Measurements from ENCODE around the gene PTPRZ1. TPM values are rescaled to one million over a fixed set of nuclear protein-coding genes. Genes with fewer than 3 reads are reported as not detected.

The PTPRZ1 gene
- total and polyA plus RNA-seq, 2 of the 4 experiments (the other 2 are of a cell fraction): not detected

DNA sequence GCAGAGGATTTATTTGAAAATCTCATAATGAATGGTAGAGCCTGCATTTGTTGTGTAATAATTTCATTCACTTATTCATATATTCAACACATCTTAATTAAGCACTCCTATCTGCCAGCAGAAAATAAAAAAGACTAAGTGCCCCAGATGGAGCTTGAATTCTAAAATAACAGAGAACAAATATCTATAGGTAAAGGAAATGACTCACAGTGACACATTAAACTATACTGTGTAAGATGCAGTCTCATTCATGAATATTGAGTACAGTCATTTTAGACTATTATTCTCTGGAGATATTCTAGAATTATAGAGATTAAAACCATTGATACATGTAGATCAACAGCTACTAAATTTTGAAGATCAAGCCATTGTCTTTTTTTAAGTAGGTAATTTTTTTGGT, 72.1 kb downstream of the PTPRZ1 start:
- Histone ChIP-seq H3K4me3 (ENCODE audit: insufficient read depth, low read depth, low read length) (no peak overlapping the region), H4K20me1 (ENCODE audit: insufficient read depth, low read length) (no peaks in the 10 kb centered on the region), H4K5ac (ENCODE audit: low read depth, low read length) (no peak overlapping the region), H2BK15ac (ENCODE audit: low read depth, low read length) (no peak overlapping the region), H3K27ac (ENCODE audit: insufficient read depth, low read length) (no peak overlapping the region), H3K27me3 (ENCODE audit: control insufficient read depth, insufficient read depth, low read length) (no peaks in the 10 kb centered on the region), H2AK5ac (ENCODE audit: low read depth, low read length) (no peak overlapping the region), H2BK120ac (ENCODE audit: low read depth, low read length) (no peak overlapping the region), H4K8ac (ENCODE audit: low read depth in 2 of 2, low read length in 2 of 2) (no peak overlapping the region), H3K4me2 (ENCODE audit: low read depth, low read length) (no peak overlapping the region), H3K36me3 (ENCODE audit: control insufficient read depth, insufficient read depth, low read length) (no peaks in the 10 kb centered on the region), H2AFZ (replicated peaks; ENCODE audit: low read length, poor library complexity) (no peak overlapping the region), H3K9me3 (ENCODE audit: control insufficient read depth, insufficient read depth, low read length) (no peaks in the 10 kb centered on the region), H2BK20ac (ENCODE audit: low read depth, low read length) (no peak overlapping the region), H4K91ac (ENCODE audit: insufficient read depth, low read depth, low read length) (no peak overlapping the region), H3K18ac (ENCODE audit: low read depth, low read length) (no peak overlapping the region), H3K79me1 (ENCODE audit: low read depth in 1 of 2, low read length in 2 of 2) (no peaks in the 10 kb centered on the region), H2AK9ac (replicated peaks; ENCODE audit: low read depth, low read length, poor library complexity) (no peak overlapping the region), H3K9ac (ENCODE audit: low read depth, low read length) (no peak overlapping the region), H3K14ac (replicated peaks; ENCODE audit: low read depth, low read length) (no peak overlapping the region), H3K9me1 (ENCODE audit: insufficient read depth, low read length) (no peaks in the 10 kb centered on the region), H3K23ac (ENCODE audit: low read depth, low read length) (no peak overlapping the region), H2BK5ac (ENCODE audit: low read depth, low read length, poor library complexity, severe bottlenecking) (no peak overlapping the region), H3K4ac (ENCODE audit: low read depth, low read length) (no peak overlapping the region), H3K56ac (ENCODE audit: extremely low read depth, insufficient read depth, low read length) (no peak overlapping the region), H3K4me1 (ENCODE audit: control insufficient read depth, insufficient read depth, low read length) (no peaks in the 10 kb centered on the region)
- no TSS peak for BruUV-seq (replicated peaks)
- TF ChIP-seq NFE2L2 (IDR thresholded peaks at IDR 0.05; ENCODE audit: low read depth, low read length): no peak
- TF ChIP-seq SMC3 (IDR thresholded peaks at IDR 0.05; ENCODE audit: low read depth, low read length): no peak
- no peak for TF ChIP-seq FOS (IDR thresholded peaks at IDR 0.05; ENCODE audit: low read depth, low read length)
- TF ChIP-seq, protein P1, sequence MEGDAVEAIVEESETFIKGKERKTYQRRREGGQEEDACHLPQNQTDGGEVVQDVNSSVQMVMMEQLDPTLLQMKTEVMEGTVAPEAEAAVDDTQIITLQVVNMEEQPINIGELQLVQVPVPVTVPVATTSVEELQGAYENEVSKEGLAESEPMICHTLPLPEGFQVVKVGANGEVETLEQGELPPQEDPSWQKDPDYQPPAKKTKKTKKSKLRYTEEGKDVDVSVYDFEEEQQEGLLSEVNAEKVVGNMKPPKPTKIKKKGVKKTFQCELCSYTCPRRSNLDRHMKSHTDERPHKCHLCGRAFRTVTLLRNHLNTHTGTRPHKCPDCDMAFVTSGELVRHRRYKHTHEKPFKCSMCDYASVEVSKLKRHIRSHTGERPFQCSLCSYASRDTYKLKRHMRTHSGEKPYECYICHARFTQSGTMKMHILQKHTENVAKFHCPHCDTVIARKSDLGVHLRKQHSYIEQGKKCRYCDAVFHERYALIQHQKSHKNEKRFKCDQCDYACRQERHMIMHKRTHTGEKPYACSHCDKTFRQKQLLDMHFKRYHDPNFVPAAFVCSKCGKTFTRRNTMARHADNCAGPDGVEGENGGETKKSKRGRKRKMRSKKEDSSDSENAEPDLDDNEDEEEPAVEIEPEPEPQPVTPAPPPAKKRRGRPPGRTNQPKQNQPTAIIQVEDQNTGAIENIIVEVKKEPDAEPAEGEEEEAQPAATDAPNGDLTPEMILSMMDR (conservative IDR thresholded peaks at IDR 0.05; ENCODE audit: low read depth, low read length): no peak
- TF ChIP-seq BHLHE40 (IDR thresholded peaks at IDR 0.05; ENCODE audit: low read depth, low read length): no peak
- TF ChIP-seq RFX5 (IDR thresholded peaks at IDR 0.05; ENCODE audit: low read depth, low read length): no peak
- no peak for TF ChIP-seq MAZ (IDR thresholded peaks at IDR 0.05; ENCODE audit: borderline replicate concordance, low read depth, low read length)
- no peak for TF ChIP-seq RAD21 (IDR thresholded peaks at IDR 0.05; ENCODE audit: low read length)
- no peak for TF ChIP-seq MXI1 (IDR thresholded peaks at IDR 0.05; ENCODE audit: borderline replicate concordance, low read depth, low read length)
- no peak for TF ChIP-seq RCOR1 (IDR thresholded peaks at IDR 0.05; ENCODE audit: insufficient replicate concordance, low read length)
- TF ChIP-seq MAFK (IDR thresholded peaks at IDR 0.05; ENCODE audit: low read depth, low read length): no peak
- TF ChIP-seq CHD1 (IDR thresholded peaks at IDR 0.05; ENCODE audit: low read depth, low read length): no peak
- TF ChIP-seq CEBPB (IDR thresholded peaks at IDR 0.05; ENCODE audit: low read depth, low read length): no peak
- no peak for TF ChIP-seq POLR2A (IDR thresholded peaks at IDR 0.05; ENCODE audit: low read depth, low read length)
- TF ChIP-seq, protein P2, sequence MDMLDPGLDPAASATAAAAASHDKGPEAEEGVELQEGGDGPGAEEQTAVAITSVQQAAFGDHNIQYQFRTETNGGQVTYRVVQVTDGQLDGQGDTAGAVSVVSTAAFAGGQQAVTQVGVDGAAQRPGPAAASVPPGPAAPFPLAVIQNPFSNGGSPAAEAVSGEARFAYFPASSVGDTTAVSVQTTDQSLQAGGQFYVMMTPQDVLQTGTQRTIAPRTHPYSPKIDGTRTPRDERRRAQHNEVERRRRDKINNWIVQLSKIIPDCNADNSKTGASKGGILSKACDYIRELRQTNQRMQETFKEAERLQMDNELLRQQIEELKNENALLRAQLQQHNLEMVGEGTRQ (IDR thresholded peaks at IDR 0.05; ENCODE audit: low read depth, low read length): no peak
- TF ChIP-seq, protein P3, sequence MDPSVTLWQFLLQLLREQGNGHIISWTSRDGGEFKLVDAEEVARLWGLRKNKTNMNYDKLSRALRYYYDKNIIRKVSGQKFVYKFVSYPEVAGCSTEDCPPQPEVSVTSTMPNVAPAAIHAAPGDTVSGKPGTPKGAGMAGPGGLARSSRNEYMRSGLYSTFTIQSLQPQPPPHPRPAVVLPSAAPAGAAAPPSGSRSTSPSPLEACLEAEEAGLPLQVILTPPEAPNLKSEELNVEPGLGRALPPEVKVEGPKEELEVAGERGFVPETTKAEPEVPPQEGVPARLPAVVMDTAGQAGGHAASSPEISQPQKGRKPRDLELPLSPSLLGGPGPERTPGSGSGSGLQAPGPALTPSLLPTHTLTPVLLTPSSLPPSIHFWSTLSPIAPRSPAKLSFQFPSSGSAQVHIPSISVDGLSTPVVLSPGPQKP (IDR thresholded peaks at IDR 0.05; ENCODE audit: borderline replicate concordance, low read depth, low read length): no peak
- no peak for ATAC-seq (ENCODE audit: low read depth)
- DNase-seq: no peak
- in situ Hi-C loops (cut with MboI; ENCODE audit: low sequenced_read_pairs): no loop called here
- dilution Hi-C loops (cut with HindIII; ENCODE audit: low sequenced_read_pairs, unreplicated experiment): no loop called here
- ChIA-PET CTCF (interaction anchor here (1.0 kb wide), 1 partner anchor 10 kb away, joined by 6 read pairs; no protein-coding TSS in a partner anchor), POLR2A (ENCODE audit: unreplicated experiment) (no interaction called here)
- intact Hi-C loops (cut with micrococcal nuclease): no loop called here
